ENCODE data around the gene TBPL2.
A peak's percentile ranks its signal among the peaks of the same experiment; 100 is the strongest.

The TBPL2 gene

DNA sequence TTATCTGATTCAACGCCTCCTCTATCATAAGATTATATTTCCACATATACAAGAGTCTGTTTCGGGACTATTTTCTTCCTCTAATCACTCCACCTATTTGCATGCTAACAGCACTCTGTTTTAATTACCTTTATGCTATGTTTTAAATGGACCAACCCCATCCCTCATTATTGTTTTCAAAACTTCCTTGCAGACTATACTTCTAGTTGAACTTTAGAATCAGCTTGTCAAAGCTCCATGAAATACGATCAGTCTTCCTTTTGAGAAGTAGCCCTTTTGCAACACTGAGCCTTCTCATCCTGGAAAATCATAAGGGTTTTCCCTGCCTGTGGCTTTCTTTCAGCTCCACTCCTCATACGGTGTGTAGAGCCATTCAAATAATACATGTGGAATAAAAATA, 65.6 kb downstream of the TBPL2 start:
- no peak for DNase-seq (ENCODE audit: low read depth, low spot score)
- H3K4me3 ChIP-seq (ENCODE audit: low read length), result no peak overlapping the region

DNA sequence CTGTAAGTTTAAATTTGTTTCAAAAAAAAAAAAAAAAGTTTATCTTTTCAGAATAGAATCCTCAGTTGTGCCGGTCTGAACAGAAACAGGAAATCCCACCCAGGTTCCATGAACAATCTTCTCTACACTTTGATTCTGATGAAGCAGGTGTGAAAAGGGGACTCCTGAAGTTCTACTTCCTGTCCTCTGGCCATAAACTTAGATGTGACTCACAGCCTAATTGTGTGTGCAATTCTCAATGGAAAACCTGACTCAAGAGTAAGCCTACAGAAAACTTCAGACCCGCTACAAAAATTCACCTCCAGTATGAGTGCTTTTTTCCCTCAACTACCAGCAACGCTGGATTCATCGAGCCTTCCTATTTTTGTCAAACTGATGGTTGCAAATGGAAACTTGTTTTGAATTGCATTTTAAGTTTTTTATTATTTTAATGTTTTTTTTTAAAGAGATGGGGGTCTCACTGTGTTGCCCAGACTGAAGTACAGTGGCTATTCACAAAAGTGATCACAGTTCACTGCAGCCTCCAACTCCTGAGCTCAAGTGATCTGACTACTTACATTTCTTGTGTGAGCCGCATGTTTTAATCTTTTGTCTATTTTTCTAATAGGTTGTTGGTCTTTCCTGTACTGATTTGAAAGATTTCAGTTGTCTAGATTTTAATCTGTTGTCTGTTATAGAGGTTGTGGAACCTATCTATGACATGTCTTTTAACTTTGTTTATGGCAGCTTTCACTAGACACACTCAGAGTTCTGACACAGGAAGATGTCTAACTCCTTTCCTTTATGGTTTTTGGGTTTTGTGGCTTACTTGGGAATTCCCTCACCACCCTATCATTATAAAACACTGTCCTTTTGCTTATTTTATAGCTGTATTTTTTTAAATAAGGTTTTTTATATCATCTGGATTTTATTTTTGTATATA, 66.4 kb downstream of the TBPL2 start:
- H3K4me3 ChIP-seq (ENCODE audit: low read length), result no peak overlapping the region
- peak; percentile 37 for DNase-seq (ENCODE audit: low read depth, low spot score)

DNA sequence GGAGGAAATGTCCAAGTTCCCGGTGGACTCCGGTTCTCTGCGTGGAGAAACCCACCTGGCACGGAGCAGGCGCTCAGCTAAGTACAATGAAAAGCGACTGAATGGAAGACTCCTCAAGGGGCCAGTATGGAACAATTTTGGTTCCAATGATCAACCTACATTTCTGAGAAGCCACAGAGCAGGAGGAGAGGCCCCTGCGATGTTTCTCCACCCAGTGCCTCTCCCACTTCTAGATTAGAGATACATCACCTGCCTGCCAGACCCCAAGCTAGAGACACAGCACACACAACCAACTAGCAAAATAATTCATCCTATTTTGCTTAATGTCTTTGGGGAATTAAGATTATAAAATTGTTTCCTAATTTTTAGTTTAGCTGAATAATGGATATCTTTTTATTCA, 67.6 kb downstream of the TBPL2 start:
- no peak overlapping the region for H3K4me3 ChIP-seq (ENCODE audit: low read length)
- DNase-seq (ENCODE audit: low read depth, low spot score), result no peak

DNA sequence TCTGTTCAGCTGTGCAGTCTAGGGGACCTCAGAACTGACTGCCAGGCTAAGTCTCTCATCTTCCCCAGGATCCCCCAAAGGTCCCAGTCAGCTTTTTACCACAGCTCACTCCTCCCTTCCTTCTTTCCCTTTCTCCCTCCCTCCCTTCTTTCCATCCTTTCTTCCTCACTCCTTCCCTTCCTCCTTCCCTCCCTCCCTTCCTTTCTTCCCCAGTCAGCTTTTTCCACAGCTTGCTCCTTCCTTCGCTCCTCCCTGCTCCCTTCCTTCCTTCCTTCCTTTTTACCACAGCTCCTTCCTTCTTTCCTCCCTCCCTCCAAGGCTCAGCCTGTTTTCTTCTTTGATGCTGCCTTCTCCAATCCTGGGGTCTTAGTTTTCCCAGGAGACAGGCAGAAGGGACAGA, 68.0 kb downstream of the TBPL2 start:
- no peak overlapping the region for H3K4me3 ChIP-seq (ENCODE audit: low read length)

DNA sequence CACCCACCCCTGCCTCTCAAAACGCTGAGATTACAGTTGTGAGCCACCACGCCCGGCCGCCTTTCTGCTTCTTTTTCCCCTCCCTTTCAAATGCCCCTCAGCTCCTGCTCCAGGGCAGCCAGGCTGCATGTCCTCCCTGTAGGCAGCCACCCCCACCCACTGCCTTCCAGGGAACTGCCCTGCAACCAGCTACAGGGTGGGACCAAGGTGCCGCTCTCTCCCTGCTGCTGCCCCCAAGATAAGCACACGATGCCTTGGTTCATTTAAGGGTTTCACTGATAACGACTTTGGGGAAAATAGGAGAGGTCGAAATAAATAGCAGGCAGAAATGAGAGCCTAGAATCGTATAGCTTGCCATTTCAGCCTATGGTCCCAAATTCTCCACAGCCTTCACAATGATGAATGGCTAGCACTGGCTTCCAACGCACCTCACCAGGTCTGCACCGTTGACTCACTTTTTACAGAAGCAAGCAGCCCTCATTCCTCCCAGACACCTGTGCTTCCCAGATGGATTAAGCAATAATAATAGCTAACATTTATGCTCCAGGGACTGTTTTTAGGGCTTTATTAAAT, 69.4 kb downstream of the TBPL2 start:
- no peak for DNase-seq (ENCODE audit: low read depth, low spot score)
- H3K4me3 ChIP-seq (ENCODE audit: low read length), result no peak overlapping the region

More for the DNA sequence above, 68.0 kb downstream of the TBPL2 start:
- DNase-seq (ENCODE audit: low read depth, low spot score), result no peak

DNA sequence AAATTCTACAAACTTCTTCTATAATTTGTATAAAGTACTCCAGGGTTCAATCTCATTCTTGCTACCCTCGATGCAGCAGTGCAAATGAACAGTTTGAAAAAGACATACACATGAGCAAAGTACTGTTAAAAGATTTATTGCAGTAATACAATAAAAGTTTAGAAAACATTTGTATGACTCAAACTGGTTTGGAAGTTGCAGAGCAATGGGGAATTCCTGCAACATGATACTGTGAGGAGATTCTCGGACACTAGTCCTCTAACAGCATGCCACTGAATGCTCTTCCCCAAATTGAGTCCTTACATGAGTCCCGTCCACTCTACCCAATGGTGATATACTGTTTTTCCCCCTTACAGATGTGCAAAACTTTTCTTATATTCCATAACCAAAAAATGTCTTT, 74.1 kb downstream of the TBPL2 start:
- no peak overlapping the region for H3K4me3 ChIP-seq (ENCODE audit: low read length)
- no peak for DNase-seq (ENCODE audit: low read depth, low spot score)
